Fibroblast of villous mesenchyme (primary cell): ENCODE results near the gene TTC24. TPM values are rescaled to one million over a fixed set of nuclear protein-coding genes. Genes with fewer than 3 reads are reported as not detected.
A peak's percentile ranks its signal among the peaks of the same experiment; 100 is the strongest.

ENCODE experiments used
- DNase-seq: peaks from one replicate; pipeline ENCODE4 v3.0.0-alpha.2; 2010; ENCODE audit warnings: low read depth
- H3K4me3 ChIP-seq: 2 replicates; pipeline ENCODE4 v1.5.1; 2011; ENCODE audit warnings: low read depth, mild to moderate bottlenecking, low read length
- total RNA-seq: library from RNA; depleted of rRNA; stranded (reverse); fragments of >200 nt; gene quantifications from 2 replicates; pipeline ENCODE4 v1.2.3, GENCODE V29; 2012
- TF ChIP-seq, protein P1 (sequence below): IDR thresholded peaks from 2 replicates; pipeline ENCODE4 v1.5.1; 2012; ENCODE audit warnings: low read depth, mild to moderate bottlenecking, low read length; ENCODE audit not compliant: insufficient read depth

The TTC24 gene
- total RNA-seq, 1 donor, result not detected

DNA sequence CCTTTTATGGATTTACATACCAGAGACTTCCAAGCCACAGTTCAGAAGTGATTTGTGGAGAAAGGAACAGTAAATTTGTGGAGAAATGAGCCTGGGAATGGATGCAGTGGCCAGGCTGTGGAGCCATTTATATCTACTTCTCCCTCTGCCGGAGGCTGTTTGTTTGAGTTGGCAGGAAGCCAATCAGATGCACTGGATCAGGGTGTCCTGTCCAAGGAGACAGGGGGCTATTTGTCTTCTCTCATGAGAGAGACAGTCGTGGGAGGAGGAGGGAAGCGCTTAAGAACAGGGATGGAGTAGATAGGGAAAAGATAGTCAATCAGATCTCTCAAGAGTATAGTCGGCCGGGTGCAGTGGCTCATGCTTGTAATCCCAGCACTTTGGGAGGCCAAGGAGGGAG lies 36.9 kb downstream of the TTC24 start:
- TF ChIP-seq, protein P1, sequence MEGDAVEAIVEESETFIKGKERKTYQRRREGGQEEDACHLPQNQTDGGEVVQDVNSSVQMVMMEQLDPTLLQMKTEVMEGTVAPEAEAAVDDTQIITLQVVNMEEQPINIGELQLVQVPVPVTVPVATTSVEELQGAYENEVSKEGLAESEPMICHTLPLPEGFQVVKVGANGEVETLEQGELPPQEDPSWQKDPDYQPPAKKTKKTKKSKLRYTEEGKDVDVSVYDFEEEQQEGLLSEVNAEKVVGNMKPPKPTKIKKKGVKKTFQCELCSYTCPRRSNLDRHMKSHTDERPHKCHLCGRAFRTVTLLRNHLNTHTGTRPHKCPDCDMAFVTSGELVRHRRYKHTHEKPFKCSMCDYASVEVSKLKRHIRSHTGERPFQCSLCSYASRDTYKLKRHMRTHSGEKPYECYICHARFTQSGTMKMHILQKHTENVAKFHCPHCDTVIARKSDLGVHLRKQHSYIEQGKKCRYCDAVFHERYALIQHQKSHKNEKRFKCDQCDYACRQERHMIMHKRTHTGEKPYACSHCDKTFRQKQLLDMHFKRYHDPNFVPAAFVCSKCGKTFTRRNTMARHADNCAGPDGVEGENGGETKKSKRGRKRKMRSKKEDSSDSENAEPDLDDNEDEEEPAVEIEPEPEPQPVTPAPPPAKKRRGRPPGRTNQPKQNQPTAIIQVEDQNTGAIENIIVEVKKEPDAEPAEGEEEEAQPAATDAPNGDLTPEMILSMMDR, result peak; percentile 20
- peak; percentile 93 for DNase-seq
- no peak overlapping the region for H3K4me3 ChIP-seq

DNA sequence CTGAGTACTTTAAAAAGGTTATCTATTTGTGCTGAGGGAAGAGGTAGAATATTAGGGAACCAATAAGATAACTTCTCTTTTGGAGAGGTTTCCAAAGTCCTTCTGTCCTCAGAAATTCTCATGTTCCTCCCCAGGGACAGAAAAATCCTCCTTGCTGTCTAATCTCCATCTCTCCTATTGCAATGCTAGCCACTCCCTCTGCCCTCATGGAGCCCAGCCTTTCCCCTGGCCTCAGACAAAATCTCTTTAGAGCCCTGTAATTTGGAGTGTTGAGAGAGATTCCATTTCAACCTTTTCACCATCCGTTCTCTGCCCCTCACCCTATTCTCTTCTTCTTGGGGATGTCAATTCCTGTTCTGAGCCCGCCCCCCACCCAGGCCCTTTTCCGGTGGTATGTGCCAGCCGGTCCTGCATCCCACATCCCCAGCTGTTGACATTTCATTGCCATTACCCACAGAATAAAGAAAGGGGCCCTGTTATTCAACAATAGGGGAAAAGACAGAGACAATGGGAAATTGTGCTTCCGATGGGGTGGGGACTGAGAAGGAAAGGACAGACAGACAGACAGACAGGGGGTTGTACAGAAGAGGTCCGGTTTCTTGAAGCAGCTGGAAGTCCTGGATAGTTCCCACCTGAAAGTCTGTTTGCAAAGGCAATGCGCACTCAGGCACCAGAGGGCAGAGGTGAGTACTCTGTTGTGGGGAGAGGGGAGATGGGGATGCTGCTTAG lies 39.5 kb downstream of the TTC24 start, which contains the start of gene HAPLN2:
Gene HAPLN2, plus strand, starts transcription at position 563 of the 729 bp plus-strand sequence. CDS start 4,076 bp downstream, outside the sequence.
- DNase-seq, result no peak
- TF ChIP-seq, protein P1, result peak; percentile 37
- no peak within 1 kb of the TSS for H3K4me3 ChIP-seq

DNA sequence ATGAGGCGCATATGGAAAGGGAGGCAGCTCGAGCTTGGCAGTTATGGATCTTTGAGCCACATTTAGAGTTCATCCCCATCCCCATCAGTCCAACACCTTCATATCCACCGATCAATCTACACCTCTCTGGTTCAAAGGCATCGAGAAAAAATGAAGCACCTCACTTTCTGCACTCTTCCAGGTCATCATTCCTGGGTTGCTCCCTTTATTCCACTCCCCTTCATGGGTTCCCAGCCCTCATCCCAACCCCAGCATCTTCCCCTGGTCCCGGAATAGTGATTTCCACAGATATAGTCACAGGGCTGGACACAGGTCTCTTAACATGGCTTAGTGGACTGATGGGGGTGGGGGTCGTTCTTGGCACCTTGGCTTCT lies 40.0 kb downstream of the TTC24 start:
- TF ChIP-seq, protein P1, result no peak
- DNase-seq, result no peak
- no peak overlapping the region for H3K4me3 ChIP-seq

GRCh38 chr1:156622581-156623297 lies 43.2 kb downstream of the TTC24 start:
- no peak overlapping the region for H3K4me3 ChIP-seq
- TF ChIP-seq, protein P1, result no peak
- DNase-seq, result no peak

DNA sequence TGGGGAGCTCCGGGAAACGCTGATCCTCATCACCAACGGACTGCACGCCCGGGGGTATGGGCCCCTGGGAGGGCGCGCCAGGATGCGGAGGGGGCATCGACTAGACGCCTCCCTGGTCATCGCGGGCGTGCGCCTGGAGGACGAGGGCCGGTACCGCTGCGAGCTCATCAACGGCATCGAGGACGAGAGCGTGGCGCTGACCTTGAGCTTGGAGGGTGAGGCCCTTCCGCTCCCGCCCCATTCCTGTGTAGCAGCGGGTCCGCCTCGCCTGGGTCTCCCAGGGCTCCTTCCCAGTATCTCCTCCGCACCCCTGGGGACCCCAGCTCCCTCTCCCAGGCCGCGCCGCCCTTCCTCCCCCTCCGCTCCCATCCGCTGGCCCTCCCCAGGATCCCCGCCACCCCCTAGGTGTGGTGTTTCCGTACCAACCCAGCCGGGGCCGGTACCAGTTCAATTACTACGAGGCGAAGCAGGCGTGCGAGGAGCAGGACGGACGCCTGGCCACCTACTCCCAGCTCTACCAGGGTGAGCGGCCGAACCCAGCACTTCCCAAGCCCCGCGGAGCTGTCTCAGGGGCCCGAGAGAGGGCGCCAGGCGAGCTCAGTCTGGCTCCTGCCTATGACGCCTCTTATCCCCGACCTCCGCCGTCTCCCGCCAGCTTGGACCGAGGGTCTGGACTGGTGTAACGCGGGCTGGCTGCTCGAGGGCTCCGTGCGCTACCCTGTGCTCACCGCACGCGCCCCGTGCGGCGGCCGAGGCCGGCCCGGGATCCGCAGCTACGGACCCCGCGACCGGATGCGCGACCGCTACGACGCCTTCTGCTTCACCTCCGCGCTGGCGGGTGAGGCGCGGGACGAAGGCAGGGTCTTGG lies 44.7 kb downstream of the TTC24 start:
- peak; percentile 48 for DNase-seq
- peak overlapping the region; percentile 43 for H3K4me3 ChIP-seq
- TF ChIP-seq, protein P1, result peak; percentile 35

DNA sequence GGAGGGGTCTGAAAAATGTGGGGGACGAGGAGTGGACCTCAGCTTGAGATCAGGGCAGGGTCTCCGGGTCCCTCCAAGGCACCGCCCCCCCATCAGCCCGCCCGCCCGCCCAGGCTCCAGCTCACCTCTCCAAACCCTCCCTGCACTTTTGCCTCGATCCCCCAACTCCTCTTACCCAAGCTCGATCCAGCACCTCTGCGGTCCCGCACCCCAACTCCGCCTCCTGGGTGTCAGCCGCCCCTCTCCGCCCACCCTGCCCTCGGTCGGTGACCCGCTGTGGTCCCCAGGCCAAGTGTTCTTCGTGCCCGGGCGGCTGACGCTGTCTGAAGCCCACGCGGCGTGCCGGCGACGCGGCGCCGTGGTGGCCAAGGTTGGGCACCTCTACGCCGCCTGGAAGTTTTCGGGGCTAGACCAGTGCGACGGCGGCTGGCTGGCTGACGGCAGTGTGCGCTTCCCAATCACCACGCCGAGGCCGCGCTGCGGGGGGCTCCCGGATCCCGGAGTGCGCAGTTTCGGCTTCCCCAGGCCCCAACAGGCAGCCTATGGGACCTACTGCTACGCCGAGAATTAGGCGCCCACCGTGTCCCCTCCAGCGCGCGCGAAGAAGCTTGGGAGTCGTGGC lies 45.4 kb downstream of the TTC24 start:
- H3K4me3 ChIP-seq, result peak overlapping the region; percentile 43
- DNase-seq, result no peak
- TF ChIP-seq, protein P1, result no peak
